SIG-M5 treated with dmso at 0.1 percent for 504 hours (cell line): Measurements from ENCODE around the gene MMP11.

Experiments
- DNase-seq: peaks from one replicate; lab custom pipeline; 2025; ENCODE audit not compliant: unreplicated experiment; lab: John Stamatoyannopoulos, UW

Gene MMP11

DNA sequence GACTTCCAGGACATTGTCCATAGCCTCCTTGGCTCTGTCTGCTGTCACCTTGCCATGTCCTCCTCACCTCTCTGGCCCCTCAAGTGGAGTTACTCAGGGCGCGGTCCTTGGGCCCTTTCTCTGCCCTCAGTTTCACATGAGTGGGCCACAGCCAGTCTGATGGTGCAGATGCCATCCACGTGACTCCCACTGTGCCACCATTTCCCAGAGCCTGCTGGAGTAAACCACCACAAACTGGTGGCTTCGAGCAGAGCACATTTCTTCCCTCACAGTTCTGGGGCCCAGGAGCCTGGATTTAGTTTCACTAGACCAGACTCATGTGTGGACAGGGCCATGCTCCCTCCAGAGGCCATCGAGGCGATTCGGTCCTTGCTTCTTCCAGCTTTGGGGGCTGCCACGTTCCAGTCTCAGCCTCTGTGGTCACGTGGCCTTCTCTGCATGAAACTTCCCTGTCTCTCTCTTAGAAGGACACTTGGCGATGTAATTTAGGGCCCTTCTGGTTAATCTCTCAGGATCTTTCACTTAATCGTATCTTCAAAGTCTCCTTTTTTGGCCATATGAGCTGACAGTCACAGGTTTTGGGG lies 28.7 kb downstream of the MMP11 start:
- no peak for DNase-seq

DNA sequence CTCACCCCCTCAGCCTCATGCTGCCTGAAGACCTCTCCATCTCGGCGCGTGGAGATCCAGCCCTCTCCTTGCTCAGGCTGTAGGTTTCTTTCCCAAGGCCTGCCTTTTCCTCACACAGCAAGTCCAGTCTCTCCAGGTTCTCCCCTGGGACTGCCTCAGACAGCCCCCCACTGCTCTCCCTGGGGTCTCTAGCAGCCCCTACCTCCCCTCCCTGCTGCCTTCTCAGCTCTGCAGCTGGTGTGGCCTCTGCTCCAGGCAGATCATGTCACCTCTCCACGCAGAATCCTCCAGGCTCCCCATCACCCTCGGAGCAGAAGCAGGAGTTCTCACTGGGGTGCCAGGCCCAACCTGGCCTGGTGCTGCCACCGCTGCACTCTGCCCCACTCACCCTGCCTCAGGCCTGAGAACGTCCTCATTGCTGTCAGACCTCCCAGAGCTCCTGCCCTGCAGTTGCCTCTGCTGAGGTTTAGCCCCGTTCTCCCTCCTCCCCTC lies 29.3 kb downstream of the MMP11 start:
- no peak for DNase-seq

DNA sequence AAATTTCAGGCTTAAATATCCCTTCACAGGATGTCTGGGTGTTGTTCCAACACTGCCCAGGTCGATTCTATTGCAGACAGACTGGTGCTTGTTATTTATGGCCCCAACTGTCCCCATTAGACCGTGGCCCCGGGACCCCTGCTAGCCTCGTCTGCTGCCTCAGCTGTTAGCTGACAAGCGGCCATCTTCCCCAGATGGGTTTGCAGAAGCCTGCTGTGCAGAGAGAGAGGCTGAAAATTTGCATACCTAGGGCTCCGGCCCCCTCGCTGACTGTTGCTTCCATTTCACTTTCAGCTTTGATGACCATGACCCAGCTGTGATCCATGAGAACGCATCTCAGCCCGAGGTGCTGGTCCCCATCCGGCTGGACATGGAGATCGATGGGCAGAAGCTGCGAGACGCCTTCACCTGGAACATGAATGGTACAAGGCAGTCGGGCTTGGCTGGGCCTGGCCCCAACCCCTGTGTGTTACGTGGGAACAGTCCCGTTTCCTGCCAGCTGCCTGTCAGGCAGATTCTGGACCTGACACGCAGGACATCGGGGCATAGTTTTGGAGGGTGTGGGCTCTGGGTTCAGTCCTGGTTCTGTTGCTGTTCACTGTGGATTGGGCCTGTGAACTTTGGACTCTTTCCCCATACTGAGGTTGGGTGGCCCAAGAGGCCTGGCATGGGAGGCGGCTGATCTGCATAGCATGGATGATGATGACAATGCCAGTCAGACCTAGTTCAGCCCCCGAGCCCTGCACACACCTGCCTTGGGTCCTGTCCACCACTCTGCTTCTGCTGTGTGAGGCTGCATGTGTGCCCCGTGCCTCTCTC lies 30.6 kb downstream of the MMP11 start:
- DNase-seq = no peak

DNA sequence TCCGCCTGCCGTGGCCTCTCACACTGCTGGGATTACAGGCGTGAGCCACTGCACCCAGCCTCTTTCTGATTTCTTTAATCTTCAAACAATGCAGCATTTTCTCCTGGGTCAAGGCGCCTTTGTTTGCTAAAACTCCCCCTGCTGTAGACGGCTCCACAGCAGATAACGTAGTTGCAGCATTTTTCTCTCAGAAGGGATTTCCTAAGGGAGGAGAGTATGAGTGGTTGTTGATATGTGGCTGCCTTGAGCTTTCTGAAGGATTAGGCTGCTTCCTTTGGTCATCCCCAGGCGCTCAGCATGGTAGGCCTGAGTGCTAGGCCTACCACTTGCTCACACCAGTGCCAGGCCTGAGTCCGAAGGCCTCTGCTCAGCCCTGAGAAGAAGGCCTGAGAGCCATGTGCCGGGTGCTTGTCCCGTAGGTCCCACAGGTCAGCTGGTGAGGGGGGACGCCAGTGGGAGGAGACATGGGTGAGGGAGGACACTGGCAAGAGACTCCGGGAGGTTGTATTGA lies 32.2 kb downstream of the MMP11 start:
- no peak for DNase-seq

DNA sequence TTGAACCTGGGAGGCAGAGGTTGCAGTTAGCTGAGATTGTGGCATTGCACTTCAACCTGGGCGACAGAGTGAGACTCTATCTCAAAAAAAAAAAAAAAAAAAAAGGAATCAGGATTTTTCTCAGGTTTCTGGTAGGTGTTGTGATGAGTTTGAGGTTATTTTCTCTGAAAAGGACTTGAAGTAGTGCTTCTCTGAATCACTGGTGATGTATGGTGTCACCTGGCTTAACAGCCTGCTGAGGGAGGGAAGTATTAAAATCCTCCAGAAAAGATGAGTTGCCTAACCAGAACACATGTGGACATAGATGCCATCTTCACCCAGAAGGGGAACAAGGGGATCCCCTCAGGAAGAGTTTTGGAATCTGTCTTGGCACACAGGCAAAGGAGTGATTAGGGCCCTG lies 34.2 kb downstream of the MMP11 start:
- DNase-seq = no peak

DNA sequence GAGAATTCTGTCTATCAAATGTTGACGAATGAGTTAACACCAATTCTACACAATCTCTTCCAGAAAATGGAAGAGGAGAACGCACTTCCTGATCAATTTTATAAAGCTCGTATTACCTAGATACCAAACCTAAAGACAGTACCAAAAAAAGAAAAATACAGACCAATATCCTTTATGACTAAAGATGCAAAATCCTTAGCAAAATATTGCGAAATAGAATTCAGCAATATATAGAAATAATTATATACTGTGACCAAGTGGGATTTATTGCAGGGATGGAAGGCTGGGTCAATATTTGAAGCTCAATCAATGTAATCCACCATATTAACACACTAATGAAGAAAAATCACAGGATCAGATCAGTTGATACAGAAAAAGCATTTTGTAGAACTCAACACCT lies 39.7 kb downstream of the MMP11 start:
- DNase-seq = no peak

DNA sequence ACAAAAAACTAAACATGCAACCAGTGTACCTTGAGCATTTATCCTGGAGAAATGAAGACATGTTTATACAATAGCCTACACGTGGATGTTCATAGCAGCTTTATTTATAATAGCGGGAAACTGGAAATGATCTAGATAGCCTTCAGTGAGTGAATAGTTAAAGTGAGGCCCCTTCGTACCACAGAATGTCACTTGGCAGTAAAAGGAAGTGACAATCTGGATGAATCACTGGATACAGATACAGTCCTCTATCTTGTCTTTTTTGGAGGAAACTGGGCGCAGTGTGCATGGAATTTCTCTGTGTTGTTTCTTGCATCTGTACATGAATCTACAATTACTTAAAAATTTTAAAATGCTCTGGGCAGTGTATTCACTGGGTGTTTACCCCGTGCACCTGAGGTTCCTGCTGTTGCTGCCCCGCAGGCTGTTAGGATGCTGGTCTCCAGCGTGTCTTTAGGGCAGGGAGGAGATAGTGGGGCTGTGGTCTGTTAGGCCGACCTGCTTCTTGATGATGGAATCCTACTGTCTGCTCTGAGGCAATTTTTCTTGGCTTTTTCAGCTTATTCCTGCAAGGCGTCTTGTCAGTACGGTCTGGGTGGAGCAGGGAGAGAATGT lies 43.0 kb downstream of the MMP11 start:
- no peak for DNase-seq

DNA sequence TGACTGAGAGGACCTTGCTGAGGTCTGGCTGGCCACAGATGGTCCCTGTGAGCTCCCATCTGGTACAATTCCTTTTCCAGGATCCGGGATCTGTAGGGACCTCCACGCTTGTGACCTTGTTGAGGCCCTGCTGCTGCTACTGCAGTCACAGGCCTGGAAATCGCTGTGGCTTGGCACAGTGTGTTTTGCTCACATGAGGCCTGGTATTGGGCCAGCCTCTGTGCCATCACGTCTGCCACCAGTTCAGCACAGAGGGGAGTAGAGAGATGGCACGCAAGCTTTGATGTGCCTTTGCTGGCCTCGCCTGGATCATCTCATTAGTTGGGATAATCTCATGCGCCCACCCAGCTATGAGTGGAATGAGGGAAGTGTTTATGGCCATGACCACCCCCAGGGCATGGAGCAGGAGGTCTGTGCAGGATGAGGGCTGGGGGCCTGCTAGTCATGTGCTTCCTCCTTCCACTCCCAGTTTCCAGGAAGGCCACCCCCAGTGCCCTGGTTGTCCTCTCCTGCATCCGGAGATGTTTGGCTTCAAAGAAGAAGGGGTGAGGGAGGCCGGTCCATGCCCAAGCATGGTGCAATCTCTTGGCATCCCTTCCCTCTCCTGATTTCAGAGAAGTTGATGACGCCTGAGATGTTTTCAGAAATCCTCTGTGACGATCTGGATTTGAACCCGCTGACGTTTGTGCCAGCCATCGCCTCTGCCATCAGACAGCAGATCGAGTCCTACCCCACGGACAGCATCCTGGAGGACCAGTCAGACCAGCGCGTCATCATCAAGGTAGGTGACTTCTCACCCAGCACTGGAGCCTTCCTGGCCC lies 43.7 kb downstream of the MMP11 start:
- DNase-seq = no peak

DNA sequence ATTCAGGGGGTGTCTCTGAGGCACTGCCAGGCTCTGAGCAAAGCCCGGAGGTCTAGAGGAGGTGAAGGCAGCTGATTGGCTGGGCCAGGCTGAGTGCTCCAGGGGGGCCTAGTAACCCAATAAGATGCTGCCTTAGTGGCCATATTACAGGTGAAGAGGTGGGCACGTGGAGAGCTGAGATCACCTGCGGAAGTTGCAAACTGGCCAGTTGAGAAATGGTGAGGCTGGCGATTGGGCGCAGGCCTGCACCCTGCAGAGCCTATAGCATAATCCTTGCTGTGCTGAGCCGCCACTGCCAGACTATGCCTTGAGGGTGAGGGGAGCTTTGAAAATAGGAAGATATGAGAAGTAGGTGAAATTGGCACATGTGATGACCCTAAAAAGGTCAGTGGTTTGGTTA lies 44.5 kb downstream of the MMP11 start:
- DNase-seq = no peak

DNA sequence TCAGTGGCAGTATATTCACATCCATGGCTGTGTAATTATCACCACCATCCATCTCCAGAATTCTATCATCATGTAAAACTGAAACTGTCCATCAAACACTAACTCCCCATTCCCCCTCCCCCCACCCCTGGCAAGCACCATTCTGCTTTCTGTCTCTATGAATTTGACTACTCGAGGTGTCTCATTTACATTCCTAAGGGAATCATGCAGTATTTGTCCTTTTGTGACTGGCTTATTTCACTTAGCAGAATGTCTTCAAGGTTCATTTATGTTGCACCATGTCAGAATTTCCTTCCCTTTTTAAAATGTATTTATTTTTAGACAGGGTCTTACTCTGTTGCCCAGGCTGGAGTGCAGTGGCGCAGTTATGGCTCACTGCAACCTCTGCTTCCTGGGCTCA lies 45.9 kb downstream of the MMP11 start:
- no peak for DNase-seq

DNA sequence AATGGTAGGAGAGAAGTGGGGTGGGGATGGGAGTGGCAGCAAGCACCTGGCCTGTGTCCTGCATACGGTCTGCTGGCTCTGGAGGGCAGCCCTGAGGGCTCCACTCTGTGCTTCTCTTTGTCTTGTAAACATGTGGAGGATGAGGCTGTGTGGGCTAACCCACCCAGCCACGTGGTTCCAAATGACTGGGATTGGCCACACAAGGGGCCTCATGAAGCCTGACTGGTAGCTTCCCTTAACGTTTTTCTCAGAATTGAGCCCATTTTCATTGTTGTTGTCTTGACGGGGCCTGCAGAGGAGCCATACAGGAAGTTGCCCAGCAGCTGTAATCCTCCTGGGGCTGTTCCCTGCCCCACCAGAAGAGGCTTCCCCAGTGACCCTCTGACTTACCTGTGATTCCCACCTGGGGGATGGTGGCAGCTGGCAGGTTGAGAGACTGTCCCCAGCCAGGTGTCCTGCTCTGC lies 48.1 kb downstream of the MMP11 start:
- no peak for DNase-seq

DNA sequence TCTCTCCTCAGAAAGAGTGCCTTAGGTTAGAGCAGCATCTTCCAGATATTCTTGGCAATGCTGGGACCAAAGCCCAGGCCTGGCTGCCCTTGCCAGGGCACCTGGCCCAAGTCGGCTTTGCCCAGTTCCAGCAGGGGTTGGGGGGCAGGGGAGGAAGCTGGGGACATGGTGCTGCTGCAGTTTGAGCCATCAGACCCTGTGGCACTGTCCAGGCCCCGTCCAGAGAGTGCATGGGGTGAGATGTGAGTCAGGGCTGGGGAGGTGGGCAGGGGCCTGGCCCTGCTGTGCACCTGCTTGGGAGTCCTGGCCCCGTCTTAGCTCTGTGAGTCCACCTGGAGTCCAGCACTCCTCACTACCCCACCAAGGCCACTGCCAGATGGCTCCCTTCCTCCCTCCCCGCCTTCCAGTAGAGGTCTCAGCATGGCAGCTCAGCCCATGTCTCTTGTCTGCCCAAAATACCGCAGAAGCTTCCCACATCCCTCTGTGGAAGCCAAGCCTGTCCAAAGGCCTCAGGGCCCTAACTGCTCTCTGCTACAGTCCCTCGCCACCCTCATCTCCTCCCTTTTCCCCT lies 49.5 kb downstream of the MMP11 start:
- DNase-seq = no peak

DNA sequence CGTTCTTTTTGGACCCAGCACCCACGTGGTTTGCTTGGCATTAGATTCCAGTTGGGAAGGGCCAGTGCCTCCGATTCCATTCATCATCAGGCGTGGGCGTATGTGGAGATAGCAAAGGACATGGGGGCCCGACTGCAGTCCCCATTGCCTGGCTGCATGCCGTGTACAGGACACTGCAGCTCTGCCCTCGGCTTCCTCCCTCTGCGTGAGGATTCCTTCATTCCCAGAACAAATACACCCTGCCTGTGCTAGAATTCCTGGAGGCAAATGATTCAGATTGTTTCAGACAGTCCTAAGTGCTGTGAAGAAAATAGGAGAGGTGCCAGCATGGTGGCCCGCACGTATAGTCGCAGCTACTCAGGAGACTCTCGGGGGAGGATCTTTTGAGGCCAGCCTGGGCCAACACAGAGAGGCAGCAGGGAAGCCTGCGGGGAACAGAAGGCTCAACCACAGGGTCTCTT lies 50.7 kb downstream of the MMP11 start:
- DNase-seq = no peak

DNA sequence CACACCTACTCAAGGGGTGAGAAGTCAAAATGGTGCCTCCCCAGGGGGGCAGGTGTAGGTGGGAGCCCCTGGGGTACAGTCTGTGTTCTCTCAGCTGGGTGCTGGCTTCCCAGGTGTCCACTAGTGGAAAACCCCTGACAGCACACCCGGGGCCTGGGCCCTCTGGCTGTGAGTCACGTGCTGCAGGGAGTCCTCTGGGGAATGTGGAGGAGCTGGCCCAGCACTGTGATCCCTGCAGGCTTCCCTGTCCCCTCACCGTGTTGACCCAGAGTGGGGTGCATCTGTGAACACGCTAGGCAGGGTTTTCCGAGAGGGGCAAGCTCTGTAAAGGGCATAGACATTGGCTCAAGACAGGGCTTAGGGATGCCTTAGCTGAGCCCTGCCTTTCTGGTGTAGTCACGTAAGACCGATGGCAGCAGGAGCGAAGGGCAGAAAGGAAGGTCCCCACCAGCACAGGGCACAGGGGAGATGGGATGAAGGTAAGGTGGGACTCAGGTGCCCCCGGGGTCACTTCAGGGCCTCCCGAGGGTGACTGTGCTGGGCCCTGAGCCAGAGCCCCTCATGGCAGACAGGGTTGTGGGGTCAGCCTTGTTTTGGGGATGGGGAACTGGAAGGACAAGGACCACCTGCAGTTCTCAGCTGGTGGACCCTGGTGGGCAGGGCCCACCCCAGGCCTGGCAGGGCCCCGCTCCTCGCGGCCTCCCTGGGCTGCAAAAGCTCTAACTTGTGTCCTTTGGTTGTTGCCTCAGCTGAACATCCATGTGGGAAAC lies 52.0 kb downstream of the MMP11 start:
- no peak for DNase-seq

DNA sequence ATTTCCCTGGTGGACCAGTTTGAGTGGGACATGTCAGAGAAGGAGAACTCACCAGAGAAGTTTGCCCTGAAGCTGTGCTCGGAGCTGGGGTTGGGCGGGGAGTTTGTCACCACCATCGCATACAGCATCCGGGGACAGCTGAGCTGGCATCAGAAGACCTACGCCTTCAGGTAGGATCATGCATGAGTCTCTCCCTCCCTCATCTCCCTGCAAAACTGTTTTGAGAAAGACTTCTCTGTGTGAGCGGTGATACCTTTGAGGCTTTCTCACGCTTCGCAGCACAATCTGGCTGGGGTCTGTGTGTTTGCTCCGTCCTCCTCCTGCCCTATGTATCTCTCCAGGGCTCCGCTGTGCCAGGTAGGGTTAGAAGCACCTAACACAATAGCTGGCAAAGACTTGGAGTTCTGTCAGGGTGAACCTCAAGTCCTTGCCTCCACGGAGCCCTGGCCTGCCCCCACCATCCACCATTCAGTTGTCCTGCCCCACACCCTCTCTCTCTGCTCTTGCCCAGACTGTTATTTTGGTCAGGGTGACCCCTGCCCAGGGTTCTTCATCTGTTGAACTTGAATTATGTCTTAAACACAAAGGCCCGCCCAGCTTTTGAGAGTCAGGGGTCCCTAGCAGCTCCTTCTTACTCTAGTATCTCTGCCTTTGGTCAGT lies 52.7 kb downstream of the MMP11 start:
- DNase-seq = no peak

DNA sequence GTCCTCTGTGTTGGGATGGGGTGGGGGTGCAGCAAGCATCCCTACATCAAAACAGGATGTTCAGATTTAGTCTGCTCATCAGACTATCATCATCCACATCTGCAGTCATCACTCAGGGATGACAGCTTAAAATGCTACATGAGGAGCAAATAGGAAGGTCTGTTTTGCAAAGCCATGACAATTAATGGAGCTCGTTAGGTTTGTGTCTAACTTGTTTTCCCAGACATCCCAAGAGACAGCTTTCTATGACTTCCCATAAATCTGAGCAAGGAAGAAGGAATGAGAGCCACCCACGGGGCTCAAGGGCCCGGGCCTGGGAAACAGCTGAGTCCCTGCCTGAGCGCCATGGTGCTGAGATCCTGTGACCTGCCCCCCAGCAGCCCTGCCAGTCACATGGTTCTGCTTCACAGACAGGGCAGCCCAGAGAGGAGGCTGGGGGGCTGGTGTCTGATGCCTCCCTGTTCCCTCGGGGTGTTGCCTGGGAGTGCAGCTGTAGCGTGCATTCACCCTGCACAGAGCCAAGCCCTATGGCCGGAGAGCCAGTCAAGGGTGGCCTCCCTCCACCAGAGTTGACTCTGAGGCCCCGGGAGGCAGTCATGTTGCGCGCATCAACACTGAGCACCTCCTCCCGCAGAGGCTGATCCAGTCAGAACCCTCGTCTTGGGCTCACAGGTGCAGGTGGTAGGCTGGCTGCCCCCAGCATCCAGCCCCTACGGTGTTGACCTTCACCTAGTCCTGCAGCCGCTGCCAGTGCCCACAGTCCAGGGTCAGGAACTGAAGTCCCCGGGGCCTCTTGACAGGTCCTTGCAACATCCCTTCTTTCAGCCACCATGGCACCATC lies 54.1 kb downstream of the MMP11 start:
- no peak for DNase-seq

DNA sequence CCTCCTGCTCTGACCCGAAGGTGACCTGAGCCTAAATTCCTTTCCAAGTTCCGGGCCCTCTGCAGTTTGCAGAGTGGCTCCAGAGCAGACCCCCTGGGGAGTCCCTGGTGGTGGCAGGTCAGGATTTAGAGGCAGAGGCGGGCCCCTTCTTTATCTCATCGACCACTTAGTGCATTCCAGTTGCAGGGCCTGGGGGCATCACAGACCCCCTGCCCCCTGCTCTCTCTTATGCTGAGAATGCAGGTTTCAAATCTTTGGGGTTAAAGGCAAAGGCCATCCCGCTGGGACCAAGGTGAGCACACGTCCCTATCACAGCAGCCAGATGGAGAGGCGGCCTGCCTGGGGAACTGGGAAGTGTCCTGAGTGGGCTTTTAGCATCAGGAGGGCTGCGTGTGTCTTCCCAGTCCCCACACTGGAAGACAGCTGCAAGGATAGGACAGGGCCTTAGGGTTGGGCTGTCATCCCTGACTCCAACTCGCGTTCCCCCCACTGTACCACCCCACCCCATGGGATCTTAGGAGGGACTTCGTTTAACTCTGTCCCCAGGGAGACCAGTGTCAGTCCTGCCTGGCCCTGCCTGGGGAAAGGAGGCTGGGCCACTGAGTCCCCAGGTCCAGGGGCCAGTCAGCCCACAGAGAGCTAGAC lies 54.8 kb downstream of the MMP11 start:
- DNase-seq = no peak
